ENCODE measurements around the gene PSMB2. TPM values are rescaled to one million over a fixed set of nuclear protein-coding genes. Genes with fewer than 3 reads are reported as not detected.

Gene PSMB2
- total RNA-seq, 1 experiment from 2014 or later: 86.0 TPM

- Histone ChIP-seq H3K23ac (ENCODE audit: insufficient read length, low read depth, low read length) (no peak overlapping the region), H2BK20ac (ENCODE audit: low read depth, low read length, poor library complexity, severe bottlenecking) (no peak overlapping the region), H4K20me1 (ENCODE audit: control insufficient read depth, insufficient read depth, insufficient read length) (no peaks in the 10 kb centered on the region), H2BK12ac (ENCODE audit: insufficient read length, low read depth, low read length) (no peak overlapping the region), H2BK5ac (ENCODE audit: insufficient read length, low read length) (no peak overlapping the region), H3K27me3 (ENCODE audit: insufficient read depth, low read length) (no peaks in the 10 kb centered on the region), H4K8ac (replicated peaks; ENCODE audit: insufficient read length, low read depth, low read length) (no peak overlapping the region), H3K4me2 (ENCODE audit: insufficient read depth, insufficient read length, low read length) (no peak overlapping the region), H3K4ac (ENCODE audit: low read depth, low read length) (no peak overlapping the region), H2AK5ac (ENCODE audit: insufficient read length, low read length) (no peak overlapping the region), H3K27ac (ENCODE audit: insufficient read length, low read depth, low read length) (no peak overlapping the region), H3K14ac (ENCODE audit: insufficient read depth, low read length) (no peak overlapping the region), H3K4me1 (ENCODE audit: insufficient read depth, low read length) (no peaks in the 10 kb centered on the region), H4K91ac (ENCODE audit: insufficient read length, low read depth, low read length) (no peak overlapping the region), H3K23me2 (ENCODE audit: insufficient read length, low read depth, low read length, poor library complexity, severe bottlenecking) (no peaks in the 10 kb centered on the region), H2BK120ac (ENCODE audit: low read depth, low read length, poor library complexity, severe bottlenecking) (no peak overlapping the region), H3K9me3 (ENCODE audit: control insufficient read depth, low read depth, low read length) (no peaks in the 10 kb centered on the region), H4K5ac (ENCODE audit: insufficient read length, low read depth, low read length) (no peak overlapping the region), H3K9ac (ENCODE audit: extremely low read depth, insufficient read length, low read length) (no peak overlapping the region), H3K56ac (ENCODE audit: insufficient read length, low read depth, low read length) (no peak overlapping the region), H3K18ac (ENCODE audit: insufficient read length, low read depth, low read length) (no peak overlapping the region), H3T11ph (ENCODE audit: low read length) (no peak overlapping the region), H2AFZ (ENCODE audit: low read length) (no peak overlapping the region), H3K79me2 (ENCODE audit: insufficient read depth, low read length) (no peaks in the 10 kb centered on the region), H2BK15ac (ENCODE audit: low read depth, low read length) (no peak overlapping the region), H3K79me1 (ENCODE audit: insufficient read depth, low read depth, low read length, poor library complexity, severe bottlenecking) (no peaks in the 10 kb centered on the region)
- Mint-ChIP-seq H3K27ac (no peak overlapping the region; a peak in 1 of 7 replicates), H3K27me3 (ENCODE audit: low read depth) (peaks cover 21% of the 10 kb centered on the region), H3K9me3 (no peaks in the 10 kb centered on the region; a peak in 2 of 5 replicates), H3K4me3 (no peak overlapping the region), H3K36me3 (ENCODE audit: insufficient read depth in 1 of 3, low read depth in 3 of 3) (no peaks in the 10 kb centered on the region), H3K4me1 (no peaks in the 10 kb centered on the region)
- WGBS (ENCODE audit: extremely low coverage, insufficient read length, low lambda C conversion rate): no CpG with 5 or more reads among the region's 6 CpGs
- no peak for DNase-seq
- no peak for TF ChIP-seq CTCF (conservative IDR thresholded peaks at IDR 0.05)
Observed at GRCh38 chr1:35659589-35659988, 18.3 kb upstream of the PSMB2 start.

Measured in H9 (cell line).